AG09309 (cell line): ENCODE results near the gene PRDX1.

ENCODE experiments used
- DNase-seq: peaks from one replicate; pipeline ENCODE4 v3.0.0-alpha.2; 2010; ENCODE audit warnings: low read depth
- H3K4me3 ChIP-seq: 2 replicates; pipeline ENCODE4 v1.5.1; 2011; ENCODE audit warnings: mild to moderate bottlenecking, low read depth, low read length, moderate library complexity; ENCODE audit not compliant: control insufficient read depth
- CTCF ChIP-seq: IDR thresholded peaks from 2 replicates; pipeline ENCODE4 v1.5.1; 2011; ENCODE audit warnings: mild to moderate bottlenecking, low read depth, low read length, inconsistent platforms; ENCODE audit not compliant: insufficient read depth, control insufficient read depth; ENCODE audit errors: missing control alignments

Gene PRDX1

DNA sequence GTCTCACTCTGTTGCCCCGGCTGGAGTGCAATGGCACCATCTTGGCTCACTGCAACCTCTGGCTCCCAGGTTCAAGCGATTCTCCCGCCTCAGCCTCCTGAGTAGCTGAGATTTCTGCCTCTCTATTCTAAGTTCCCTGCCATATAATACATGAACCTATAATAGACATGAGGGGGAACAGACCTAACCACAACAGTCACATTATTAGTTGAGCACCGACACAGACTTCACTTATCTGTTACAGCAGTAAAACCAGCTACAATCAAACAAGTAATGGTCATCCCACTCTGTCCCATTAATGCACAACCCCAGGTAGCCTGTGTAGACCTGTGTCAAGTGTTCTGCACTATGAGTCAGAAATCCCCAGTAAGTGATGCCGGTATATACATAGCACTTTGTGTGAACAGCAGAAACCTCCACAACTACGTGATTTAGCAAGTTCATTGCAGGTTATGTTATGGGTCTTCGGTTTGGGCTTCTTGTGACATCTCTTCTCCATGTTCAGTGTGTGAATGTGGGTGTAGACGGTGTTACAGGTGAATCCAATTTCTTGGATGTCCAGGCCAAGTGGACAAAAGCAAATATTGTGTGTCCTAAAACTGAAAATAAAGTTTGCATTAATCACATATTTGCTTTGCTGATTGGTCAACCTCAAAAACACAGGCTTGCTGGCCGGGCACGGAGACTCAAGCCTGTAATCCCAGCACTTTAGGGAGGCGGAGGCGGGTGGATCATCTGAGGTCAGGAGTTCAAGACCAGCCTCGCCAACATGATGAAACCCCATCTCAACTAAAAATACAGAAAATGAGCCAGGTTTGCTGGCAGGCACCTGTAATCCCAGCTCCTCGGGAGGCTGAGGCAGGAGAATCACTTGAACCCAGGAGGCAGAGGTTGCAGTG lies 18.0 kb downstream of the PRDX1 start:
- no peak overlapping the region for H3K4me3 ChIP-seq
- no peak for TF ChIP-seq CTCF

GRCh38 chr1:45501505-45501859 lies 20.2 kb downstream of the PRDX1 start:
- no peak overlapping the region for H3K4me3 ChIP-seq
- TF ChIP-seq CTCF, result no peak
- DNase-seq, result no peak

More for the DNA sequence above, 18.0 kb downstream of the PRDX1 start:
- no peak for DNase-seq

DNA sequence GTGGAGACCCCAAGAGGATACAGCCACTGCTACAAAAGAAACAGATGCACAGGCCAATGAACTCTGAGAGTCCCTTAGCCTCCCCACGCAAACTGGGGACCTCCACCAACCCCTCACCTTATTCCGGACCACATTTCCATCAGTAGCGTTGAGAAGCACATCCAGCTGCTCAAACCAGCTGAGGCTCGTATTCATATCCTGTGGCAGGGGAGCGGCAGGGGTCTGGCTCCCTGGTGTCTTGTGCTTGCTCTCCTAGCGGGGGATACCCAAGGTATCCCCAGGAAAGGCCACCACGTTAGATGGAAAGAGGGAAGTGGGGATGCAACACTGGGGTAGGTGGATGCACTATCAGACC lies 22.3 kb downstream of the PRDX1 start:
- no peak for TF ChIP-seq CTCF
- DNase-seq, result no peak
- H3K4me3 ChIP-seq, result peak overlapping the region; percentile 74

- no peak overlapping the region for H3K4me3 ChIP-seq
- no peak for TF ChIP-seq CTCF
- DNase-seq, result no peak
Observed at GRCh38 chr1:45498279-45498678, 23.4 kb downstream of the PRDX1 start.

GRCh38 chr1:45493116-45493697 lies 28.5 kb downstream of the PRDX1 start:
- no peak overlapping the region for H3K4me3 ChIP-seq
- TF ChIP-seq CTCF, result peak; percentile 59
- no peak for DNase-seq

DNA sequence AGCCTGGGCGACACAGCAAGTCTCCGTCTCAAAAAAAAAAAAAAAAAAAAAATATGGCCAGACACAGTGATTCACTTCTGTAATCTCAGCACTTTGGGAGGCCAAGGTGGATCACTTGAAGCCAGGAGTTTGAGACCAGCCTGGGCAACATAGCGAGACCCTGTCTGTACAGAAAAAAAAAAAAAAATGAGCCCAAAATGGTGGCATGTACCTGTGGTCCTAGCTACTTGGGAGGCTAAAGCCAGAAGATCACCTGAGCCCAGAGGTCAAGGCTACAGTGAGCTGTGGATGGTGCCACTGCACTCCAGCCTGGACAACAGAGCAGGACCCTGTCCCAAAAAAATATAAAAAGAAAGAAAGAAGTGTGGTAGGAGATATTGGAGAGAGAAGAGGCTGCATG lies 29.0 kb downstream of the PRDX1 start:
- no peak for DNase-seq
- H3K4me3 ChIP-seq, result no peak overlapping the region
- TF ChIP-seq CTCF, result no peak
